Keratinocyte (primary cell): ENCODE results near the gene MAGI3. TPM values are rescaled to one million over a fixed set of nuclear protein-coding genes. Genes with fewer than 3 reads are reported as not detected.

ENCODE experiments used
- DNase-seq: peaks from one replicate; pipeline ENCODE4 v3.0.0-alpha.2; 2011; ENCODE audit warnings: low read depth, missing footprints, low spot score
- FAIRE-seq: peaks from 2 replicates; lab custom pipeline; 2011; peaks lifted over from hg19 to GRCh38; lab: Jason Lieb, UNC
- H2AFZ ChIP-seq: 2 replicates; pipeline ENCODE4 v1.6.0; 2012; ENCODE audit warnings: low read length, control low read depth, inconsistent platforms; ENCODE audit not compliant: control insufficient read depth
- H3K27ac ChIP-seq: 2 replicates; pipeline ENCODE4 v1.5.1; 2011; ENCODE audit warnings: low read length; ENCODE audit not compliant: control insufficient read depth, insufficient read depth
- H3K27me3 ChIP-seq: 3 replicates; pipeline ENCODE4 v1.6.0; 2011; ENCODE audit warnings: low read length; ENCODE audit not compliant: control insufficient read depth, insufficient read depth; ENCODE audit errors: extremely low read depth
- H3K36me3 ChIP-seq, 2 experiments: 2 replicates in 1 of 2; 3 replicates in 1 of 2; pipeline ENCODE4 v1.5.1; 2011; ENCODE audit warnings: low read length in 2 of 2, mild to moderate bottlenecking in 1 of 2; ENCODE audit not compliant: control insufficient read depth in 2 of 2, insufficient read depth in 2 of 2; ENCODE audit errors: extremely low read depth in 1 of 2
- H3K4me1 ChIP-seq: 3 replicates; pipeline ENCODE4 v1.5.1; 2011; ENCODE audit warnings: low read length; ENCODE audit not compliant: control insufficient read depth, insufficient read depth; ENCODE audit errors: extremely low read depth
- H3K4me2 ChIP-seq: 3 replicates; pipeline ENCODE4 v1.6.0; 2011; ENCODE audit warnings: low read depth, low read length; ENCODE audit not compliant: control insufficient read depth, insufficient read depth; ENCODE audit errors: extremely low read depth
- H3K4me3 ChIP-seq, 3 experiments: fragments of 200-600 bp in 1 of 3; sonication (generic) in 1 of 3; 2 replicates in 2 of 3; 3 replicates in 1 of 3; pipeline ENCODE4 v1.5.1; 2011 to 2016; ENCODE audit warnings: low read length in 3 of 3, mild to moderate bottlenecking in 3 of 3, control low read depth in 2 of 3, inconsistent platforms in 1 of 3, low read depth in 1 of 3, mixed read lengths in 1 of 3, mixed run types in 1 of 3, moderate library complexity in 1 of 3; ENCODE audit not compliant: control insufficient read depth in 2 of 3, insufficient read depth in 2 of 3; ENCODE audit errors: extremely low read depth in 1 of 3
- H3K79me2 ChIP-seq: 2 replicates; pipeline ENCODE4 v1.6.0; 2012; ENCODE audit warnings: low read length; ENCODE audit not compliant: control insufficient read depth, insufficient read depth
- H3K9ac ChIP-seq: 3 replicates; pipeline ENCODE4 v1.6.0; 2011; ENCODE audit warnings: low read length; ENCODE audit not compliant: control insufficient read depth, insufficient read depth; ENCODE audit errors: extremely low read depth
- H3K9me1 ChIP-seq: 3 replicates; pipeline ENCODE4 v1.6.0; 2011; ENCODE audit warnings: low read length; ENCODE audit not compliant: control insufficient read depth, insufficient read depth; ENCODE audit errors: extremely low read depth
- H3K9me3 ChIP-seq: 2 replicates; pipeline ENCODE4 v1.5.1; 2012; ENCODE audit warnings: low read depth, low read length; ENCODE audit not compliant: control insufficient read depth
- H4K20me1 ChIP-seq: 3 replicates; pipeline ENCODE4 v1.6.0; 2011; ENCODE audit warnings: low read length; ENCODE audit not compliant: control insufficient read depth, insufficient read depth; ENCODE audit errors: extremely low read depth
- EZH2 ChIP-seq: IDR thresholded peaks from one replicate; pipeline ENCODE4 v1.6.1; 2012; ENCODE audit warnings: inconsistent platforms, mild to moderate bottlenecking, low read length, moderate library complexity
- dilution Hi-C: fragments of 300-500 bp; cut with MboI; formaldehyde crosslinking; loops from one replicate; pipeline ENCODE4 v1.7.0; 2020; ENCODE audit warnings: low sequenced_read_pairs; ENCODE audit not compliant: extremely low pct_ligation_motif_present
- polyA plus RNA-seq, 5 experiments: library from polyadenylated mRNA; depleted of rRNA in 3 of 5; stranded (reverse) in 3 of 5; stranded (forward) in 1 of 5; unstranded in 1 of 5; fragments of >200 nt; gene quantifications; 1 replicate in 1 of 5; 2 replicates in 3 of 5; 3 replicates in 1 of 5; pipeline versions ENCODE4 v1.2.1 to v1.2.3, GENCODE V29; 2011 to 2012; ENCODE audit warnings: missing spikeins in 2 of 5, low read depth in 1 of 5, low replicate concordance in 1 of 5
- TF ChIP-seq, protein P1 (sequence below), 3 experiments: IDR thresholded peaks in 1 of 3; conservative IDR thresholded peaks in 1 of 3; optimal IDR thresholded peaks in 1 of 3; 2 replicates in 2 of 3; 3 replicates in 1 of 3; pipeline versions ENCODE3 to v1.5.1; 2011; ENCODE audit warnings: low read length in 3 of 3, mild to moderate bottlenecking in 3 of 3, moderate library complexity in 2 of 3, control low read depth in 1 of 3, inconsistent platforms in 1 of 3; ENCODE audit not compliant: insufficient read depth in 2 of 3; ENCODE audit errors: extremely low read depth in 1 of 3

MAGI3 gene
- polyA plus RNA-seq, 1 donor (not counting 4 experiments of a cell fraction or from before 2014, with no cell fraction given), result 3.2 TPM

GRCh38 chr1:113692824-113693431 is 302.6 kb downstream of the MAGI3 start:
- H2AFZ ChIP-seq, result no peak overlapping the region
- no peak overlapping the region for H3K9ac ChIP-seq
- no peak for FAIRE-seq
- H3K4me2 ChIP-seq, result no peak overlapping the region
- dilution Hi-C loops, result no loop called here
- peaks cover 2% of the 10 kb centered on the region for H3K9me3 ChIP-seq
- no peaks in the 10 kb centered on the region for H4K20me1 ChIP-seq
- H3K36me3 ChIP-seq, result no peaks in the 10 kb centered on the region
- DNase-seq, result no peak
- no peak overlapping the region for H3K27ac ChIP-seq
- H3K4me3 ChIP-seq, result no peak overlapping the region
- H3K27me3 ChIP-seq, result no peaks in the 10 kb centered on the region
- H3K79me2 ChIP-seq, result no peaks in the 10 kb centered on the region
- no peaks in the 10 kb centered on the region for H3K9me1 ChIP-seq
- H3K4me1 ChIP-seq, result no peaks in the 10 kb centered on the region
- TF ChIP-seq, protein P1, sequence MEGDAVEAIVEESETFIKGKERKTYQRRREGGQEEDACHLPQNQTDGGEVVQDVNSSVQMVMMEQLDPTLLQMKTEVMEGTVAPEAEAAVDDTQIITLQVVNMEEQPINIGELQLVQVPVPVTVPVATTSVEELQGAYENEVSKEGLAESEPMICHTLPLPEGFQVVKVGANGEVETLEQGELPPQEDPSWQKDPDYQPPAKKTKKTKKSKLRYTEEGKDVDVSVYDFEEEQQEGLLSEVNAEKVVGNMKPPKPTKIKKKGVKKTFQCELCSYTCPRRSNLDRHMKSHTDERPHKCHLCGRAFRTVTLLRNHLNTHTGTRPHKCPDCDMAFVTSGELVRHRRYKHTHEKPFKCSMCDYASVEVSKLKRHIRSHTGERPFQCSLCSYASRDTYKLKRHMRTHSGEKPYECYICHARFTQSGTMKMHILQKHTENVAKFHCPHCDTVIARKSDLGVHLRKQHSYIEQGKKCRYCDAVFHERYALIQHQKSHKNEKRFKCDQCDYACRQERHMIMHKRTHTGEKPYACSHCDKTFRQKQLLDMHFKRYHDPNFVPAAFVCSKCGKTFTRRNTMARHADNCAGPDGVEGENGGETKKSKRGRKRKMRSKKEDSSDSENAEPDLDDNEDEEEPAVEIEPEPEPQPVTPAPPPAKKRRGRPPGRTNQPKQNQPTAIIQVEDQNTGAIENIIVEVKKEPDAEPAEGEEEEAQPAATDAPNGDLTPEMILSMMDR (optimal IDR thresholded peaks at IDR 0.05 in 1 of 3, IDR thresholded peaks at IDR 0.05 in 1 of 3, conservative IDR thresholded peaks at IDR 0.05 in 1 of 3; ENCODE audit: extremely low read depth in 1 of 3, insufficient read depth in 2 of 3, low read length in 3 of 3), result no peak
- no peak for TF ChIP-seq EZH2

- no peak overlapping the region for H3K27ac ChIP-seq
- DNase-seq, result no peak
- no peak overlapping the region for H3K9ac ChIP-seq
- no peaks in the 10 kb centered on the region for H3K9me1 ChIP-seq
- FAIRE-seq, result no peak
- dilution Hi-C loops, result no loop called here
- H3K79me2 ChIP-seq, result no peaks in the 10 kb centered on the region
- H3K4me3 ChIP-seq, result no peak overlapping the region
- H3K36me3 ChIP-seq, result peaks cover 0 to 4% of the 10 kb centered on the region in 2 experiments
- no peak overlapping the region for H3K4me2 ChIP-seq
- no peak overlapping the region for H2AFZ ChIP-seq
- no peaks in the 10 kb centered on the region for H3K4me1 ChIP-seq
- H3K9me3 ChIP-seq, result peaks cover 2% of the 10 kb centered on the region
- TF ChIP-seq EZH2, result no peak
- TF ChIP-seq, protein P1 (optimal IDR thresholded peaks at IDR 0.05 in 1 of 3, IDR thresholded peaks at IDR 0.05 in 1 of 3, conservative IDR thresholded peaks at IDR 0.05 in 1 of 3; ENCODE audit: extremely low read depth in 1 of 3, insufficient read depth in 2 of 3, low read length in 3 of 3), result no peak
- H3K27me3 ChIP-seq, result no peaks in the 10 kb centered on the region
- H4K20me1 ChIP-seq, result no peaks in the 10 kb centered on the region
Observed at GRCh38 chr1:113694910-113695309, 304.6 kb downstream of the MAGI3 start.
